Left cardiac atrium (tissue), 4 donors: ENCODE data around the gene ACVR2A. TPM values are rescaled to one million over a fixed set of nuclear protein-coding genes. Genes with fewer than 3 reads are reported as not detected.

Experiments used
- ATAC-seq, 2 donors: fragments of 200-7000 bp; cut with Tn5 transposase; one replicate each; pipeline ENCODE4 v1.9.1; 2020; ENCODE audit warnings: mild to moderate bottlenecking in 2 of 2, moderate library complexity in 2 of 2
- DNase-seq: peaks from one replicate; pipeline ENCODE4 v3.0.0-alpha.2; 2020
- intact Hi-C, 2 donors: fragments of 100-400 bp; cut with DNase I; formaldehyde crosslinking; loops; one replicate each; pipeline versions ENCODE4 v1.14.1 to v1.15.1; 2022 to 2023
- total RNA-seq, 2 donors: library from RNA; stranded (reverse); fragmentation: NEBNext Ultra II Directional; extraction: Animal tissue kit (Norgen Biotek cat#: 25700); gene quantifications; one replicate each; pipeline ENCODE4 v1.2.1, GENCODE V29; 2021
- donor health status: DM: no; HTN: yes; CAD: no.
- donor health status: DM: no; HTN: yes; CAD: no; lungs with severe emphysema.
- donor health status: DM: yes; HTN: yes; CAD: no.
- donor health status: Dilated cardiomyopathy.

Gene ACVR2A
- total RNA-seq, 2 donors from 2014 or later = 10.3 to 13.4 TPM

DNA sequence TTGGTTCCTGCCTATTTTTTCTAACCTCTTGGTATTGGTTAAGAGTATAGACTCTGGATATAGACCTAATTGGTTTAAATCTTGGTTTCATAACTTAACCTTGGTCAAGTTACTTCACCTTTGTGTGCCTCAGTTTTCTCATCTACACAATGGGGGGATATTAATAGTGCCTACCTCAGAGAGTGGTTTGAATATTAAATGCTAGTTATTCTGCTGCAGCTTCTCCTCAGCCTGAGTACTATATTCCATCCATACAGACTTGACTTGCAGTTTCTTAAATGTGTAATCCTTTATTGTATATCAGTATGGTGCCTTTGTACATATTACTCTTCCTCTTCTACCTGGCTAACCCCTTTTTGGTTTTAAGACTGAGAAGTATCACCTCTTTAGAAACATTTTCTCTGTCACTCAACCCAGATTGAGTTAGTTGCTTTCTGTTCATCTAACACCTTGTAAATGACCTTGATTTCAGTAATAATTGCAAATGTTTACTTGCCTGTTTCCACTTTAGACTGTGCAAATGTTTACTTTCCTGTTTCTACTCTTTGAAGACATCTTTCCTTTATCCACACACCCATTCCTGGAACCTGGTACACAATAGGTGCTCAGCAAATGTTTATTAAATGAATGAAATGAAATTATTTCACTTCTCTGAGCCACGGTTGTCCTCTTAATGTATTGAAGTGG is 6.6 kb downstream of the ACVR2A start:
- intact Hi-C loops = no loop called here
- no peak for ATAC-seq
- no peak for DNase-seq

DNA sequence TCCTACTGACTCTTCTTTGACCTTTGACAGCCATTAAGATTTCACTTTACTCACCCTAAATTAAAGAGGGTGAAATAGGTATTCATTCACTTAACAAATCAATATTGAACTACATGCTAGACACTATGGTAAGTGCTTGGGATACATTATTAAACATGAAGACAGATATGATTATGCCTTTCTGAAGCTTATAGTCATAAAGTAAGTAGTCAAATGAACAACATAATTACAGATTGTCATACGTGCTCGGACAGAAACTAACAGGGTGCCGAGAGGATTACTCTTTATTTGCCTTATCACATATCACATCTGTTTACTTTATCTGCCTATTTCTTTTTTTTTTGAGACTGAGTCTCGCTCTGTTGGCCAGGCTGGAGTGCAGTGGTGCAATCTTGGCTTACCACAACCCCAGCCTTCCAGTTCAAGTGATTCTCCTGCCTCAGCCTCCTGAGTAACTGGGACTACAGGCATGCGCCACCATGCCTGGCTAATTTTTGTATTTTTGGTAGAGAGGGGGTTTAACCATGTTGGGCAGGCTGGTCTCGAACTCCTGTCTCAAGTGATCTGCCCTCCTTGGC is 9.8 kb downstream of the ACVR2A start:
- DNase-seq = no peak
- ATAC-seq = no peak
- intact Hi-C loops = no loop called here

GRCh38 chr2:147855316-147855715 is 10.5 kb downstream of the ACVR2A start:
- DNase-seq (no peak), ATAC-seq (peak in 1 of 2 donors; percentile 38)
- intact Hi-C loops = no loop called here

DNA sequence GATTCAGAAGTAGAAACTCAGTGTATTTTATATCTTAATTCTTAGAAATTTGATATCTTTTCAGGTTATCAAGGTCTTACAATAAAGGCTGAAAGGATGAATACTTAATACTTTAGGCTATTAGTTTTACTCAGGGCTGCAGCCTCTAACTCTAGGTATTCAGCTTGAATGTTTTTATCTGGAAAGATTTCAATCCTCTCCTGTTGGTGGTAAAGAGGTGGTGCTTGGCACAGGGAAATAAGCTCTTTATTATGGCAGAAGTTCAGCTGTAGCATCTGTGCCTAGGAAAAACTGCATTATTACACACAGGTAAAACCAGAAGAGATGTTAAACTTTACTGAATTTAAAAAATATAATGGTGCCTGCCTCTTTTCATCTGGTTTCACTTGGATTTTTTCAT is 11.1 kb downstream of the ACVR2A start:
- ATAC-seq (no peak), DNase-seq (no peak)
- intact Hi-C loops = no loop called here

- ATAC-seq = peak in 1 of 2 donors; percentile 23
- intact Hi-C loops = no loop called here
- no peak for DNase-seq
Observed at GRCh38 chr2:147860009-147860408, 15.2 kb downstream of the ACVR2A start.

DNA sequence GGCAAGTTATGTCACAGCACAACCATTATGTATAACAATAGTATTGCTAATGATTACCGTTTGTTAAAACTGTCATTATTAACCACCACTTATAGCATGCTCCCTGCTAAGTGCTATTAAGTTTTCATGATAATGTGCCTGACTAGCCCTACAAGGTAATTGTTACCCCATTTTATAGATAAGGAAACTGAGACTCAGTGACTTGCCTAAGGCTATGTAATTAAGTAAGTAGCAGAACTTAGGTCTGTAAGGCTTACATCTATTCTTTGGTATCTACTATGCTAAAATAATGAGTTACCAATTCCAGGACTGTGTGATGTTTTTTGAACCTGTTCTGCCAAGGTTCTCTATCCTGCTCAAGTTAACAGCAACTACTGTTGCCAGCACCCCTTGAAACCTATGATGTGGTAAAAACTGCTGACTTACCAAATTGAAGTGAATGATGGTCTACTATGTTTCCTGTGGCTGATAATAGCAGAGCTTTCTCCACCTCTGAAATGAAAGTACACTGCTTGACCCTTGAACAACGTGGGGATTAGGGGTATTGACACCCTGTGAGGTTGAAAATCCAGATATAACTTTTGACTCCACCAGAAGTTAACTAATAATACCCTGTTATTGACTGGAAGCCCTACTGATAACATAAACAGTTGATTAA is 18.2 kb downstream of the ACVR2A start:
- intact Hi-C loops = no loop called here
- ATAC-seq = no peak
- DNase-seq = no peak

DNA sequence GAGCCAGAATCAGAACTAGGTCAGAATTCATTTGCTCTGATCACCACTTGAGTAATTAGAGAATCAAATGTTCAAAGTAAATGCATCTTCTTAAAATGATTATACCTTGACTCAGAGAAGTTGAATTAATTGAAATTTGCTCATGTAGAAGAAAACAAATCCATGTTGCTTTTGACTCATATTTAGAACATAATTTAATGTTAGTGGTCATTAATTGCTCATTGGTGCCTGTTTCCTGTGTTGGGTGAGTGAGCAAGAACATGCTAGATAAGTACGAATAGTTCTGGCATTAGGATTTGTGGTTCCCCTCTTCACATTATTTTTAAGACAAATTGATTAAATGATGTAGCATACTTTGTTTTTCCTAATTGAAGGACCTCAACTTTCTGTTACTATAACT is 19.0 kb downstream of the ACVR2A start:
- DNase-seq = no peak
- intact Hi-C loops = no loop called here
- ATAC-seq = no peak

DNA sequence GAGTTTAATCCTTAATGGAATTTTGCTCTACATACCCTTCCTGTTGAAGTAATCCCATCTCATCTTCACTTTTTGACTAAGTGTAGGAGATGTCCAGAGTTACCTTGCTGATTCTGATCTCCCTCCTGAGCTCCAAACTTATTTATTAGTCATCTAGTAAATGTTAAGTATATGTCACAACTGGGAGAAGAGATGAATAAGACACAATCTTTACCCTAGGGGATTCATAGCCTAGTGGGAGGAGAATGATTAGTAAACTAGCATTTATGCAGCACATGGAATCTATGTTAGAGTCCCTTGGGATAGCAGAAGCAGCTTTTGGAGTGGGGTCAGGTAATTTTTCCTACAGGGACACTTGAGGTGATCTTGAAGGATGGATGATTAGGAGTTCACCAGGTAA is 20.7 kb downstream of the ACVR2A start:
- no peak for ATAC-seq
- no peak for DNase-seq
- intact Hi-C loops = no loop called here

- DNase-seq = no peak
- no peak for ATAC-seq
- intact Hi-C loops = no loop called here
Observed at GRCh38 chr2:147867050-147867449, 22.2 kb downstream of the ACVR2A start.

GRCh38 chr2:147869934-147870333 is 25.1 kb downstream of the ACVR2A start:
- DNase-seq (no peak), ATAC-seq (no peak)
- intact Hi-C loops = no loop called here

DNA sequence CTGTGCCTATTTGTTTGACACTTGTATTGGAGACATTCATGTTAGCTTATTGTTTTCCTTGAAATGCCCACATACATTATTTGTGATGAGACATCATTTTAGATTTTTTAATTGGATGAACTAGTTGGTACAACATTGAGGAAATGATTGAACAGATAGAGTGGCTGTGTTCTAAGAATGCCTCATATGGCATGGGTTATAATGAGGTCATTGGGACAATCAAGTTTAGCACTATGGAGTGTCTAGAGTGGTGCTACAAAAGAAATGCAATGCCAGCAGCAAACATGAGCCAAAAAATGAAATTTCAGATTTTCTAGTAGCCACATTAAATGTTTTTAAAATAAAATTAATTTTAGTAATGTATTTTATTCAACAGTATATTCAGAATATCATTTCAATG is 28.1 kb downstream of the ACVR2A start:
- no peak for DNase-seq
- intact Hi-C loops = no loop called here
- ATAC-seq = no peak

GRCh38 chr2:147873859-147874483 is 29.1 kb downstream of the ACVR2A start:
- ATAC-seq = no peak
- no peak for DNase-seq
- intact Hi-C loops = no loop called here

GRCh38 chr2:147879846-147880245 is 35.0 kb downstream of the ACVR2A start:
- intact Hi-C loops = no loop called here
- ATAC-seq = no peak
- no peak for DNase-seq

- ATAC-seq (no peak), DNase-seq (no peak)
- intact Hi-C loops = no loop called here
Observed at GRCh38 chr2:147882631-147883030, 37.8 kb downstream of the ACVR2A start.

- intact Hi-C loops = no loop called here
- ATAC-seq = no peak
Observed at GRCh38 chr2:147884830-147885229, 40.0 kb downstream of the ACVR2A start.

GRCh38 chr2:147886136-147886535 is 41.3 kb downstream of the ACVR2A start:
- ATAC-seq = no peak
- intact Hi-C loops = no loop called here
- no peak for DNase-seq

More at GRCh38 chr2:147884830-147885229, 40.0 kb downstream of the ACVR2A start:
- DNase-seq = no peak

DNA sequence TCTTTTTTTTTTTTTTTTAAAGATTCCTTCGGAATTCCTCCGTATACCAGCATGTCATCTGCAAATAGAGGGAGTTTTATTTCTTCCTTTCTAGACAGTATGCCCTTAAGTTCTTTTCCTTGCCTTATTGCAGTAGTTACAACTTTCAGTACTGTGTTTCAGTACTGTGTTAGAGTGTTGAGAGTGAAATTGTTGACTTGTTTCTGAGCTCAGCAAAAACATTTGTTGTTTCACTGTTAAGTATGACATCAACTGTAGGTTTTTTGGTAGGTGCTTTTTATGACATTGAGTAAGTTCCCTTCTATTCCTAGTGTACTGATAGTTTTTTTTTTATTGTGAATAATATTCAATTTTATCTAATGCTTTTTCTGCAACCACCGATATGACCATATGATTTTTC is 43.9 kb downstream of the ACVR2A start:
- ATAC-seq (no peak), DNase-seq (no peak)
- intact Hi-C loops = no loop called here

- intact Hi-C loops = no loop called here
- DNase-seq = no peak
- ATAC-seq = no peak
Observed at GRCh38 chr2:147904051-147904450, 59.2 kb downstream of the ACVR2A start.

DNA sequence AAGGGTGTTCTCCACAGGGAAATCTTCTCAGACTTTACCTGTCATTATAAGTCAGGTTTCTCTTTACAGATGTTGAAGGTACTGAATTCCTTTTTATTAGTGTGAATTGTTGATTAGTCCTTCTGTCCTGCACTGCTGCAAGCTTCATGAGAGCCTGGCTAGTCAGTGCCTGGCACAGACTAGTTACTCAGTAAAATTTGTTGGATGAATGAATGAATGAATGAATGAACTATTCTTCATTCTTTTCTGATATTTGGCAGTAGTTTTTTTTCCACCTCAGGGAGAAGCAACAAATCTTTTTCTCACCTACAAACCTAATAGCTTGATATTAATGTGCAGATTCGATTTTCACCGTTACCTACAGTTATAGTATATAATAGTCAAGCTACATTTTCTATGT is 64.3 kb downstream of the ACVR2A start:
- DNase-seq = no peak
- intact Hi-C loops = loop anchor here in 1 of 2 donors (5.0 kb wide), 1 partner anchor 827 kb away; no protein-coding TSS in a partner anchor
- ATAC-seq = no peak

DNA sequence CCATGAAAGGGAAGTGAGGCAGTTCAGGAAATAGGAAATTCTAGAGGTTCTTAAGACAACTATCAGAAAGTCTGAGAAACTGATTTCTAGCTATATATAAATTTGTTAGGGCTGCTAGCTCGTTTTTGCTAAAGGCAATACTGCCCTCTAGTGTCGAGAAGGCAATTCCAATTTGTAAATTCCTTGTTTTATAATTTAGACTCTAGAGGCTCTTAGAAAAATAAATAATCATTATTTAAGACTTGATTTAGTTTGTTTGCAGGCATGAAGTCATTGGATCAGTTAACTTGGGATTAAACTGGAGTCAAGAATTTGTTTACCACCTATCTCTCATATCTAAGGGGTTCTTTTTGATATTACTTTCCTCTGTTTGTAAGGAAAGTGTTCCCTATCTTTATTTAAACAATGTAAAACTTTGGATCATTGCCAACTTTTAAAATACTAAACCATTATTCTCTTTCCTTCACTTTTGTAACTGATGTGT is 66.2 kb downstream of the ACVR2A start:
- no peak for ATAC-seq
- no peak for DNase-seq
- intact Hi-C loops = loop anchor here in 1 of 2 donors (2.0 to 5.0 kb wide), 2 partner anchors 826 to 1179 kb away; no protein-coding TSS in a partner anchor
